Spinal cord (tissue), 10 donors: Measurements from ENCODE around the gene USF2. TPM values are rescaled to one million over a fixed set of nuclear protein-coding genes. Genes with fewer than 3 reads are reported as not detected.

Experiments
- DNase-seq, 6 donors: peaks; one replicate each; pipeline versions ENCODE4 v3.0.0 to v3.0.0-alpha.2; 2013 to 2015; ENCODE audit warnings: low spot score in 6 of 6, low read depth in 4 of 6
- H3K27ac ChIP-seq: one replicate; pipeline ENCODE4 v1.5.1; 2013; ENCODE audit warnings: low read depth, low read length, control low read depth
- H3K27me3 ChIP-seq: one replicate; pipeline ENCODE4 v1.6.1; 2013; ENCODE audit warnings: low read length; ENCODE audit not compliant: control insufficient read depth, insufficient read depth
- H3K36me3 ChIP-seq: one replicate; pipeline ENCODE4 v1.6.1; 2013; ENCODE audit warnings: low read length; ENCODE audit not compliant: control insufficient read depth, insufficient read depth
- H3K4me1 ChIP-seq: one replicate; pipeline ENCODE4 v1.6.1; 2013; ENCODE audit warnings: low read length; ENCODE audit not compliant: control insufficient read depth, insufficient read depth
- H3K4me3 ChIP-seq: one replicate; pipeline ENCODE4 v1.5.1; 2013; ENCODE audit warnings: low read depth, low read length, control low read depth
- H3K9me3 ChIP-seq: one replicate; pipeline ENCODE4 v1.6.1; 2013; ENCODE audit warnings: low read length; ENCODE audit not compliant: control insufficient read depth, insufficient read depth
- WGBS: methylation state at CpG from one replicate; pipeline ENCODE4 v1.1.5; 2013; ENCODE audit warnings: missing lambda C conversion rate; ENCODE audit not compliant: insufficient coverage; 5-methylcytosine and 5-hydroxymethylcytosine counted together
- polyA plus RNA-seq, 2 donors: library from polyadenylated mRNA; unstranded; fragments of 120-200 nt; gene quantifications; one replicate each; pipeline ENCODE4 v1.2.1, GENCODE V29; 2013; ENCODE audit not compliant: insufficient read length in 2 of 2
- total RNA-seq, 2 donors: library from RNA; depleted of rRNA in 1 of 2; stranded (reverse); fragments of 120-200 nt in 1 of 2; fragments of >200 nt in 1 of 2; gene quantifications; one replicate each; pipeline versions ENCODE4 v1.2.3 to v1.2.4, GENCODE V29; 2013 to 2014
- donor health status: healthy.

Gene USF2
- total and polyA plus RNA-seq, 4 donors: 37.2 to 258 (median 162) TPM

GRCh38 chr19:35253316-35254286, 15.2 kb upstream of the USF2 start:
- no peak overlapping the region for H3K4me3 ChIP-seq
- H3K27me3 ChIP-seq: peaks cover 18% of the 10 kb centered on the region
- no peaks in the 10 kb centered on the region for H3K36me3 ChIP-seq
- no peak for DNase-seq
- peaks cover 13% of the 10 kb centered on the region for H3K4me1 ChIP-seq
- H3K9me3 ChIP-seq: no peaks in the 10 kb centered on the region
- H3K27ac ChIP-seq: no peak overlapping the region
- WGBS: 85% methylated on average over 9 of the region's 9 CpGs

GRCh38 chr19:35254341-35255297, 14.1 kb upstream of the USF2 start:
- Histone ChIP-seq H3K4me3 (no peak overlapping the region), H3K27me3 (peaks cover 8% of the 10 kb centered on the region), H3K27ac (no peak overlapping the region), H3K9me3 (no peaks in the 10 kb centered on the region), H3K4me1 (peaks cover 7% of the 10 kb centered on the region), H3K36me3 (no peaks in the 10 kb centered on the region)
- DNase-seq: no peak
- 96% methylated on average over 17 of the region's 17 CpGs for WGBS

DNA sequence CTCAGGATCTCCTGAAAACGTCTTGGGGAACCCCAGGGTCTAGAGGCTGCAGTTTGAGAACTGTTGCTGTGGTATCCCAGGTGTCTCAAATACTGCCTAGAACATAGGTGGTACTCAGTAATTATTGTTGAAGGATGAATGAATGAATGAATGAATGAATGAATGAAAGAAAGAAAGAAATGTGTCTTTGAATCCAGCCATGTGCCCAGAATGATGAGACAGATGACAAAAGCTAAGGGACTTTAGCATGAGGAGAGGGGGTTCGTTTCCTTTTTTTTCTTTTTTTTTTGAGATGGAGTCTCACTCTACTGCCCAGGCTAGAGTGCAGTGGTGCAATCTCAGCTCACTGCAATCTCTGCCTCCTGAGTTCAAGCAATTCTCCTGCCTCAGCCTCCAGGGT, 12.2 kb upstream of the USF2 start:
- Histone ChIP-seq H3K4me3 (no peak overlapping the region), H3K4me1 (peaks cover 7% of the 10 kb centered on the region), H3K27me3 (no peaks in the 10 kb centered on the region), H3K36me3 (no peaks in the 10 kb centered on the region), H3K9me3 (no peaks in the 10 kb centered on the region), H3K27ac (no peak overlapping the region)
- 67% methylated on average over 1 of the region's 2 CpGs for WGBS
- DNase-seq: no peak

- no peaks in the 10 kb centered on the region for H3K9me3 ChIP-seq
- WGBS: 83% methylated on average over 8 of the region's 9 CpGs
- no peaks in the 10 kb centered on the region for H3K36me3 ChIP-seq
- H3K4me1 ChIP-seq: peaks cover 12% of the 10 kb centered on the region
- no peak overlapping the region for H3K27ac ChIP-seq
- no peak for DNase-seq
- no peak overlapping the region for H3K4me3 ChIP-seq
- no peaks in the 10 kb centered on the region for H3K27me3 ChIP-seq
Measured at GRCh38 chr19:35257113-35257461, 11.7 kb upstream of the USF2 start.

DNA sequence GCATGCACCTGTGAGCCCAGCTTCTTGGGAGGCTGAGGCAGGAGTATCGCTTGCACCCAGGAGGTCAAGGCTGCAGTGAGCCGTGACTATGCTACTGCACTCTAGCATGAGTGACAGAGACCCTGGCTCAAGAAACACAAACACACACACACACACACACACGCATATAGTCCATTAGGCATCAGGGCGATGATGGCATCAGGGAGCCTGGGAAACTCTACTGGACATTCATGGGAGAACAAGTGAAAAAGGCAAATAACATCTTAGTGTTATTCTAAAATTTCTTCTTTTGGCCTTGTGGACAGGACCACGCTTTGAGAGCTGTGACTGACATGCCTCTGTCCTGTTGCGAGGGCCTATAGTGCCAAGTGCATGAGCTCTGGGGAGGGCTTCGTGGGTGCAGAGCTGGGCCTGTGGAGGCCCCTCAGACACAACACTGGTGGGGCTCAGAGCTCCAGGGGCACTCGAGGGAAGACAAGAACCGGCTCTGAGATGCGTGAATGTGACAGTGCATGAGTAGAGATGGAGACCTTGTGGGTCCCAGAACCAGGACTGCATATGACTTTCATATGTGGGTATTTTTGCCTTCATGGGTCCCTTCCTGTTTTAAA, 8.0 kb upstream of the USF2 start:
- Histone ChIP-seq H3K36me3 (peaks cover 4% of the 10 kb centered on the region), H3K27me3 (no peaks in the 10 kb centered on the region), H3K4me3 (no peak overlapping the region), H3K4me1 (peaks cover 17% of the 10 kb centered on the region), H3K27ac (no peak overlapping the region), H3K9me3 (no peaks in the 10 kb centered on the region)
- DNase-seq: no peak
- WGBS: 76% methylated on average over 8 of the region's 10 CpGs

DNA sequence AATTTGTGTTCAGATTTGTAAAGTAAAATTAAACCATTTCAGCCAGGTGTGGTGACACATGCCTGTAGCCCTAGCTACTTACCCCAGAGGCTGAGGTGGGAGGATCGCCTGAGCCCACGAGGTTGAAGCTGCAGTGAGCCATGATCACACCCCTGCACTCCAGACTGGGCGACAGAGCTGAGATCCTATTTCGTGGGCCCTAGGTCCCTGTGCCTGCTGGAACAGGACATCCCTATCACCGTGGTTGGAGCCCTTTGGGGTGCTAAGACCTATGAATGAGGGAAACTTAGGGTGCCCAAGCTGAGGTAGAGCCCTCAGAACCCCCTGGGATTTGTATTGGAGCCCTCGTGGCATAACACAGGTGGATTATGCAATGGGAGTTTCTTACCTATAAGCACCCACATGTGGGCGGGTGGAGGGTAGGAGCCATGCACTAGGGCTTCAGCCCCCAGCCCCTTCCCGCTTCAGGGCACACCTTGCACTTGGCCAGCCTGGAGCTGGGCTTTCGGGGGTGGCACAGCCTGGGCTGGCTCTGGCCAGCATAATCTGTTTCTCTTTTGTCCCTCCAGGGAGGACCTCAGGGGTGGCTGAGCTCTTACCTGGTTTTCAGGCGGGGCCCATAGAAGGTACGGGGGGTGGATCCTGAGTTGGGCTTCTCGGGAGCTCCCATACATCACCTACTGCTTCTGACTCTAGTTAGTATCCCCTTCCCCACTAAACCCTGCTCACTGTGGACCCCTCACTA, 7.2 kb upstream of the USF2 start:
- Histone ChIP-seq H3K27me3 (no peaks in the 10 kb centered on the region), H3K36me3 (peaks cover 10% of the 10 kb centered on the region), H3K4me3 (no peak overlapping the region), H3K27ac (no peak overlapping the region), H3K9me3 (no peaks in the 10 kb centered on the region), H3K4me1 (peaks cover 24% of the 10 kb centered on the region)
- WGBS: 83% methylated on average over 7 of the region's 12 CpGs
- no peak for DNase-seq

DNA sequence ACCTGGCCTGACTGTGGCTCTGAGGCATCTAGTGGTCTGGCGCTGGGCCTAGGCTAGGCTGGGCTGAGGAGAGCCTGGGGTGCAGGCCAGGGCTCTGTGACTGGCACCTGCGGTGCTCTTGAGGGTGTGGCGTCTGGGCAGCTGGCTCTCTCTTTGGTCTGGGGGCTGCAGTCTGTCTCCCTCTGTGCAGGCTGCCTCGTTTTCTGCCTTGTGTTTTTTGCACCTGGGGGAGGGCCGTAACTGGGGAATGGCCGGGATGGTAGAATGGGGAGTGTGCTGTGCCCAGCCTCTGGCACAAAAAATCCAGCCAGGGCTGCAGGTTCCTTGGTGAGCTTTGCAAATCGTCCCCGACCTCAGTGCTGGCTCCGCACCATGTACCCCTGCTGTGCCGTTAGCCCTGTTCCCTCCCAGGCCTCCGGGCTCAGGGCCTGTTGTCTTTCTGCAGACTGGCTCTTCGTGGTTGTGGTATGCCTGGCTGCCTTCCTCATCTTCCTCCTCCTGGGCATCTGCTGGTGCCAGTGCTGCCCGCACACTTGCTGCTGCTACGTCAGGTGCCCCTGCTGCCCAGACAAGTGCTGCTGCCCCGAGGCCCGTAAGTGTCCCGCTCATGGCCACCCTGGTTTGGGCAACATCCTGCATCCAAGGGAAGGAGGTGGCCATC, 6.5 kb upstream of the USF2 start:
- DNase-seq: no peak
- 50% methylated on average over 17 of the region's 17 CpGs for WGBS
- Histone ChIP-seq H3K27me3 (no peaks in the 10 kb centered on the region), H3K9me3 (no peaks in the 10 kb centered on the region), H3K4me1 (peaks cover 28% of the 10 kb centered on the region), H3K27ac (no peak overlapping the region), H3K36me3 (peaks cover 15% of the 10 kb centered on the region), H3K4me3 (no peak overlapping the region)

- WGBS: 78% methylated on average over 6 of the region's 7 CpGs
- Histone ChIP-seq H3K27ac (no peak overlapping the region), H3K27me3 (no peaks in the 10 kb centered on the region), H3K4me1 (peaks cover 27% of the 10 kb centered on the region), H3K9me3 (no peaks in the 10 kb centered on the region), H3K4me3 (no peak overlapping the region), H3K36me3 (peaks cover 15% of the 10 kb centered on the region)
- DNase-seq: no peak
Measured at GRCh38 chr19:35264268-35265125, 4.3 kb upstream of the USF2 start.
